ENCODE results near the gene FAM83C. TPM values are rescaled to one million over a fixed set of nuclear protein-coding genes. Genes with fewer than 3 reads are reported as not detected.

The FAM83C gene
- total and polyA plus RNA-seq, 8 donors: not detected

- intact Hi-C loops (cut with DNase I): no loop called here
- ATAC-seq: no peak
Observed at GRCh38 chr20:35285806-35286076, 6.5 kb downstream of the FAM83C start.

GRCh38 chr20:35284992-35285805, 7.0 kb downstream of the FAM83C start:
- 43 to 53% methylated on average over 19 of the region's 19 CpGs for WGBS, 2 donors
- FAIRE-seq (no peak), DNase-seq (no peak), ATAC-seq (peak in 3 of 4 donors; percentile 1 to 5 (median 5))
- no peaks in the 10 kb centered on the region for H3K9me3 ChIP-seq
- H3K27ac ChIP-seq: peak overlapping the region in 2 of 4 donors; percentile 66 to 71
- peak overlapping the region; percentile 49 to 97 (median 90) for H3K4me3 ChIP-seq
- H3K27me3 ChIP-seq: no peaks in the 10 kb centered on the region
- no peak for TF ChIP-seq CTCF (IDR thresholded peaks at IDR 0.05)
- peaks cover 0 to 11% (median 0%) of the 10 kb centered on the region in 3 donors for H3K4me1 ChIP-seq
- intact Hi-C loops (cut with DNase I): no loop called here
- H3K36me3 ChIP-seq: peaks cover under 1 to 4% (median 4%) of the 10 kb centered on the region in 3 donors

More at GRCh38 chr20:35285806-35286076, 6.5 kb downstream of the FAM83C start:
- 70 to 79% methylated on average over 5 of the region's 5 CpGs for WGBS, 2 donors
- Histone ChIP-seq H3K36me3 (no peaks in the 10 kb centered on the region), H3K27ac (no peak overlapping the region), H3K4me1 (peaks cover 0 to 11% (median 0%) of the 10 kb centered on the region in 3 donors), H3K27me3 (no peaks in the 10 kb centered on the region), H3K9me3 (no peaks in the 10 kb centered on the region), H3K4me3 (no peak overlapping the region)
- no peak for FAIRE-seq
- TF ChIP-seq CTCF (IDR thresholded peaks at IDR 0.05): no peak
- DNase-seq: no peak

GRCh38 chr20:35284267-35284991, 7.8 kb downstream of the FAM83C start, which contains the start of gene EIF6:
EIF6 (minus strand) TSS chr20:35284772; CDS start chr20:35284487, 285 bp downstream.
- ATAC-seq (peak; percentile 95 to 97 (median 96)), FAIRE-seq (no peak), DNase-seq (peak; percentile 79 to 93 (median 82))
- H3K9me3 ChIP-seq: no peaks in the 10 kb centered on the region
- H3K27me3 ChIP-seq: no peaks in the 10 kb centered on the region
- H3K4me3 ChIP-seq: peak within 1 kb of the TSS; percentile 49 to 97 (median 90)
- H3K27ac ChIP-seq: peak within 1 kb of the TSS; percentile 31 to 71 (median 60)
- intact Hi-C loops (cut with DNase I): no loop called here
- TF ChIP-seq CTCF (IDR thresholded peaks at IDR 0.05): no peak
- H3K4me1 ChIP-seq: peaks cover 0 to 11% (median 0%) of the 10 kb centered on the region in 3 donors
- 0 to 1% methylated on average over 60 to 61 of the region's 61 CpGs for WGBS, 2 donors
- H3K36me3 ChIP-seq: peaks cover 5 to 12% (median 12%) of the 10 kb centered on the region in 3 donors

GRCh38 chr20:35283441-35284266, 8.6 kb downstream of the FAM83C start:
- no peaks in the 10 kb centered on the region for H3K27me3 ChIP-seq
- H3K36me3 ChIP-seq: peaks cover 5 to 19% (median 17%) of the 10 kb centered on the region in 3 donors
- ATAC-seq: peak in 1 of 4 donors; percentile 2
- H3K27ac ChIP-seq: peak overlapping the region in 2 of 4 donors; percentile 31 to 71
- H3K9me3 ChIP-seq: no peaks in the 10 kb centered on the region
- peaks cover 0 to 11% (median 0%) of the 10 kb centered on the region in 3 donors for H3K4me1 ChIP-seq
- intact Hi-C loops (cut with DNase I): no loop called here
- DNase-seq: no peak
- FAIRE-seq: no peak
- peak overlapping the region; percentile 49 to 97 (median 90) for H3K4me3 ChIP-seq
- no peak for TF ChIP-seq CTCF (IDR thresholded peaks at IDR 0.05)
- WGBS, 2 donors: 14 to 17% methylated on average over 24 of the region's 24 CpGs
